ENCODE measurements around the gene FOXO1.

The FOXO1 gene

DNA sequence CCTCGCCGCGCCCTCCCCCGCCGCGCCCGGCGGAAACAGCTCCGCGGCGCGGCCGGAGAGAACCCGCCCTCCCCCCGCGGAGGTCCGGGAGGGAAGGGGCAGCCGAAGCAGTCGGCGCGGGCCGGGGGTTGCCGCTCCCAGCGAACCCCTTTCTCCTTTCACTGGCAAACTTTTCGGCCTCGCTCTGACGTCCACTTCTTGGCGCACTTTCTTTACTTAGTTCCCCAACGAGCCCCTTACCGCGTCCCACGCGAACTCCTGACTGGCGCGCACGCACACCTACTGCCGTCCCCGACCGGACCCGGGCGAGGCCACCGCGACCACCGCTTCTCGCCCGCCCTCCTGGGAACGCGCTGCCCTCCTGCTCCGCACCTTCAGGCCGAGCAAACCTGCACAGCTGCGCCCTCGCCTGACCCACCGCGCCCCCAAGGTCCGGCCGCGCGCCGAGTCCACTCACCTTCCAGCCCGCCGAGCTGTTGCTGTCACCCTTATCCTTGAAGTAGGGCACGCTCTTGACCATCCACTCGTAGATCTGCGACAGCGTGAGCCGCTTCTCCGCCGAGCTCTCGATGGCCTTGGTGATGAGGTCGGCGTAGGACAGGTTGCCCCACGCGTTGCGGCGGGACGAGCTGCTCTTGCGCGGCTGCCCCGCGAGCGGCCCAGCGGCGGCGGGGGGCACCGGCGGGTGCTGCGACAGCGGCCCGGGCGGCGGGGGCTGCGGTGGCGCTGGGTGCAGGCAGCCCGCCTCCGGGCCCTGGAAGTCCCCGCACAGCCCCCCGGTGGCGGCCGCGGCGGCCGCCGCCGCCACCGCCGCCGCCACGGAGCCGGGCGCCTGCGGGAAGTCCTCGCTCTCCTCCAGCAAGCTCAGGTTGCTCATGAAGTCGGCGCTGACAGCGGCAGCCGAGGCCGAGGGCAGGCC lies 1.1 kb downstream of the FOXO1 start:
- peak; percentile 45 for DNase-seq

DNA sequence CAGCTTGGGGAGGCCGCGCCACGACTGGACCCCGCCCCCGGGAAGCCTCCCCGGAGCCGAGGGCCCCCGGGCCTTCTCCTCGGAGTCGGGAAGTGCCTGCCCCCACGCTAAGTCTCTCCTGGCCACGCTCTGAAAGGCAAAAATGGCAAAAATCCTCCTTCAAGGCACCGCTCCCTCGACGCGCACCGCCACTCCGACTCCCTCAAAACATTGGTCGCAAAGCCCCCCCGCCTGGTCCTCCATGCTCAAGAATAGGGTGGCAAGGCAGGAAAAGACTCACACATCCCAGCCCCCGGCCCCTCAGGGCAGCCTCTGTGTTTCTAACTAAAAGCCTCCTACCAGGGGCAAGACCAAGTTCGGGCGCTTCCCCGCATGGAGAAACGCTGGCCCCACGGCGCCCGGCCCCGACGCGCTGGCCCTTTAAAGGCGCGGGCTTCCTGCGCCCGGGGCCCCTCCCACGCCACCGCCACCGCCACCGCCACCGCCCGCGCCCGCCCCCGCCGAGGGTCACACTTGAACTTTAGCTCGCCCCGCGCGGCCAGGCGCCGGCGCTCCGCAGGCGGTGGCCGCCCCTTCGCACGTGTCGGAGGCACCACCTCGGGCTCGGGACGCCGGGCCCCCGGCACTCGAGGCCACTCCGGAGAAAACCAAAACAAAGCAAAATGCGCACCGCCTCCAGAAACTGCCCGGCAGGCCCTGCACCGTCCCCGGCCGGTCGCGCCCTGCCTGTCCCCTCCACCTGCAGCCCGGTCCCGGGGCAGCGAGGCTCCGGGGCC lies 1.9 kb downstream of the FOXO1 start:
- DNase-seq, result peak; percentile 66

DNA sequence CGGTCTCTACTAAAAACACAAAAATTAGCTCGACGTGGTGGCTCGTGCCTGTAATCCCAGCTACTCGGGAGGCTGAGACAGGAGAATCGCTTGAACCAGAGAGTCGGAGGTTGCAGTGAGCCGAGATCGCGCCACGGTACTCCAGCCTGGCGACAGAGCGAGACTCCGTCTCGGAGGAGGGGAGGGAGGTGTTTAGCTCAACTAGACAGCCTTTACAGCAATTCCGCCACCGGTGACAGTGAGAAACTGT lies 2.4 kb downstream of the FOXO1 start:
- peak; percentile 72 for DNase-seq

DNA sequence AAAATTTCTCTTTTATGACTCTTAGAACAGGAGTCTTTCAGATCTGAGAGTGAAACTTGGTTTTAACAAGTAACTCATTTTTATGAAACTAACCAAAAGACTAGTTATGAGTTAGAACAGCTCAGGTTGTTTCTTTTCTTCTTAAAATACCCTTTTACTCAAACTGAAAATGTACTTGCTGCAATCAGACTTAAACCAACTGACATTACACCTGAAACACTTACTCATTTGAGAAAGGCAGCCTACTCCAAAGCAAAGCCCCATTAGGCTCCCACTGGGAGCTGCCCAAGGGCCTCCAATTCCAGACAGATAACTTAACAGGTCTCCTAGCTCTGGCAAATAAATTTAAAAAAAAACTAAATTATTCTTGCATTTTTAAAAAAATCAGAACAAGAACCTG lies 3.6 kb downstream of the FOXO1 start:
- DNase-seq, result peak; percentile 17

DNA sequence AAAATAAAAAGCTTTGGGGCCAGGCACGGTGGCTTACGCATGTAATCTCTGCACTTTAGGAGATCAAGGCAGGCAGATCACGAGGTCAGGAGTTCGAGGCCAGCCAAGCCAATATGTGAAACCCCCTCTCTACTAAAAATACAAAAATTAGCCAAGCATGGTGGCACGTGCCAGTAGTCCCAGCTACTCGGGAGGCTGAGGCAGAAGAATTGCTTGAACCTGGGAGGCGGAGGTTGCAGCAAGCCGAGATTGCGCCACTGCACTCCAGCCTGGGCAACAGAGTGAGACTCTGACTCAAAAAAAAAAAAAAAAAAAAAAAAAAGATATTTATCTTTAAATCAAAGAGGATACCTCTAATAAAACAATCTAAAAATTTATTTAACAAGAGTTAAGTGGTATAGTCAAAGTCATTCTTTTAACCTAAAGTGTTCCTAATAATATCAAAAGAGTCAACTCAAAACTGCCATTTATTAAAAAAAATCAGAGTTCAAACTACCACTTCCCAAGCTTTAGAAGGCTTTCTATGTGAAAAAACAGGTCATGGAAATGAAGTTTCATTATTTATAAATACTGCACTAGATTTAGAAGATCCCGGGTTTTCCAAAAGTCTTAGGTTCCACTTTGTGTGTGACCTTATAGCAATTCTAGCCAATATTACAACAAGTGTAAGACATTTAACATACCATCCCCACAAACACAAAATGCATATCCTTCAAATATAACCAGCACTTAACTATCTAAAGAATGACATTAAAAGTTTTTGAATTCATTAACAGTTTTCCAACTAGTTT lies 4.4 kb downstream of the FOXO1 start:
- no peak for DNase-seq

DNA sequence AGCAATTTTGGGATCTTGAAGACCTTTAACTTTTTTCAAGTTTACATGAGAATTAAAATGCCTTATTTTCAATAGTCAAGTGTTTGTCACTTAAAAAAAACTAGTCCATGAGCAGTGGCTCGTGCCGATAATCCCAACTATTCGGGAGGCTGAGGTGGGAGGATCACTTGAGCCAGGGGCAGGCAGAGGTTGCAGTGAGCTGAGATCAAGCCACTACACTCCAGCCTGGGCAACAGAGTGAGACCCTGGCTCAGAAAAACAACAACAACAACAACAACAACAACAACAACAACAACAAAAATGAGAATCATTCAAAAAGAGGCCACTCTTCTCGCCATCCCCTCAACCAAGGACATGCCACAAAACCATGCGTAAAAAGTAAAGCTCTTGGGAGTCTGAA lies 5.7 kb downstream of the FOXO1 start:
- DNase-seq, result no peak

DNA sequence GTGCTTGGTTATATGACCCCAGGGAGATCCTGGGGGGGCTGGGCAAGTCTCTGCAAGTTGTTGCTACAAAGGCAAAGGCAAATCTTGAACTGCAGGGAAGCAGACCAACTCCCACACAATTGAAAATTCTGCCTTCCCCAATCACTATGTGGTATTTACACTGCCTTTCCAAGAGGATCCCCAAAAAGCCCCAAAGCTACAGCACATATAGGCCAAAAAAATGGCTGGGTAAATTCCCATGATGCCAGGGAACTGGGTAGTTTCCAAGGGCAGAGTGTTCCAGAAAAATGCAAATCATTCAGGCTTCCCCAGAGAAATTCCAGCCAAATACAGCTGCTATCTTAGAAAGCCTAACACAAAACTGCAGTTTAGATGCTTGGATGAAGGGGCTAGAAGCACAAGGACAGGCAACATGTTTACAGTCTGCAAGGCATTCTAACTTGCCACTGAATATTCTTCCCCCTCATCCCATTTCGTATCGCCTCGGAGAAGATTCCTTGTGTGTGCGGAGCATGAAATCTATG lies 6.2 kb downstream of the FOXO1 start:
- DNase-seq, result no peak

DNA sequence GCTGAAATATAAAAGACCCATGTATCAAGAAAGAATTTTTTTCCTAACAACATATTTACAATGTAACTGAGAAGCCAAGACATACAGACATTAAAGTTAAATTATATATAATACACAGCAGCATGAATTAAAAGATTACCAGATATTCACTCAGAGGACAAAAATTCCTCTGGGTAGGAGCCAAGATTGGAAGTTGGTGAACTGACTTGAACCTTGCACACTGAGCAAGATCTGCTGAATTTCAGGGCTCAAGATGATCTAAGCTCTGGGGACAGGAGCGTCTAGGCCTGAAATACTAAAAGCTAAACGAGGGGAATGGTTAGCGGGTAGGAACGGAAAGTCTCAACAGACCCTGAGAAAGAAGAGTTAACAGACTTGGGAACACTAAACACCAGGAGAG lies 8.5 kb downstream of the FOXO1 start:
- no peak for DNase-seq

DNA sequence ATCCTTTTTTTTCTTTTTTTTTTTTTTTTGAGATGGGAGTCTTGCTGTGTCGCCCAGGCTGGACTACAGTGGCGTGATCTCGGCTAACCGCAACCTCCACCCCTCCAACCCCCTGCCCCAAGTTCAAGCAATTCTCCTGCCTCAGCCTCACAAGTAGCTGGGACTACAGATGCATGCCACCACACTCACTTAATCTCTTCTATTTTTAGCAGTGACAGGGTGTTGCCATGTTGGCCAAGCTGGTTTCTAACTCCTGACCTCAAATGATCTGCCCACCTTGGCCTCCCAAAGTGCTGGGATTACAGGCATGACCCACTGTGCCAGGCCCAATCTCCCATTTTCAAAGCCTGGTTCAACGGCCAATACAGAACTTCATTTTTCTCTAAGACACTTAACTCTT lies 9.1 kb downstream of the FOXO1 start:
- no peak for DNase-seq

DNA sequence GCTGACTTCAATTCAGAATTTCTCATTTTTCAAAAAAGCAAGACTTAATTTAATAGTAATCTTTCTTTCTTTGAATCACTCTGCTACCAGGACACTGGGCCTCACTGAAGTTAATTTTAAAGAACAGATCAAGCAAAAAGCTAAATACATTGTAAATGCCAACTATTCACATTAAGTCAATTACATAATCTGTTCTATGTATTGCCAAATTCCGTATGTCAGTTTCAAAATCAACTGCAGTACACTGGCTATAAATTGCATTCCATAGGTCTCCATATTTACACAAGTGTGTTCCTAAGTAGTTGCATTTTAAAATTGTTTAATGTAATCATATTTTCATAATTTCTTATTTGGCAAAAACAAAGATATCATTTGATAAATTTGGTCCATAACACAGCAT lies 10.1 kb downstream of the FOXO1 start:
- no peak for DNase-seq

DNA sequence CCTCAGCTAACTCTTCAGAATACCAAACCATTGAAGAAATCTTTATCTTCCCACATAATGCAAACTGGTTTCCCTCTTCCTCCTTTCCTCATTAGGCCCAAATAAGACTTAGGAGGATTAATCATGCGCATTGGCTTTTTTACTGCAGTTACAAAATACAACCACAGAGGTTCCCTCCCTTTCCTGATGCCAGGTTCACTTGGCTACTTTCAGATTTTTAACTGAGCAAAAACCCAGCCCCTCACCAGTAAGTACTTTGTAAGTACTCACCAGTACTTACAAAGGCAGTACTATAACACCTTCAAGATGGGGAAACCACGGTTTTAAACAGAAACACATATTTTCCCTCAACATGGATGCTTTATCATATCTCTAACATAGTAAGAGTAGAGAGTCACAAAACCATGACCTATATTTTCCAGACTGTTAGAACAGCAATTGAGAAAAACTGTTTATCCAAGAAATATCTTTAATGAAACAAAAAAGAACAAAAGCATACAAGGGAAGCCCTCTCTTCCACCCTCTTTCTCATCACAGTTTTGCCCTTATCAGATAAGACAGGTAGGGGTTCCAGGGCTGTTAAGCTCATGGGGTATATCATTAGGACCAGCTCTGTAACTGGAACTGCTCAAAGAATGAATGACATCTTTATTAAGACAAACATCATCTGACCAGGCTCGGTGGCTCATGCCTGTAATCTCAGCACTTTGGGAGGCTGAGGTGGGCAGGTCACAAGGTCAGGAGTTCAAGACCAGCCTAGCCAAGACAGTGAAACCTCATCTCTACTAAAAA lies 12.7 kb downstream of the FOXO1 start:
- no peak for DNase-seq

DNA sequence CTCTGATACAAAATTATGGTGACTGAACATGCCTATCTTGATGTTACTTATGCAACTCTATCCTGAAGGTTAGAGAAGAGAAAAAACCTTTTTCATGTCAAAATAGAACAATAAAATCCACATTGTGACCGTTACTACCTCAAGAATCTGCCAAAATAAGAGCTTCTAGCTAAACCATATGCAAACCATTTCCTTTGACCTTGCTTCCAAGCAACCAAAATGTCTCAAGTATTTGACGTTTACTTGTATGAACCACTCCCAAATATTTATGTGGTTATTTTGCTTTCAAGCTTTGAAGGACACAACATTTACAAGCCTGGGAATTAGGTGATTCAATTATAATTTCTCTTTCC lies 13.9 kb downstream of the FOXO1 start:
- DNase-seq, result no peak

DNA sequence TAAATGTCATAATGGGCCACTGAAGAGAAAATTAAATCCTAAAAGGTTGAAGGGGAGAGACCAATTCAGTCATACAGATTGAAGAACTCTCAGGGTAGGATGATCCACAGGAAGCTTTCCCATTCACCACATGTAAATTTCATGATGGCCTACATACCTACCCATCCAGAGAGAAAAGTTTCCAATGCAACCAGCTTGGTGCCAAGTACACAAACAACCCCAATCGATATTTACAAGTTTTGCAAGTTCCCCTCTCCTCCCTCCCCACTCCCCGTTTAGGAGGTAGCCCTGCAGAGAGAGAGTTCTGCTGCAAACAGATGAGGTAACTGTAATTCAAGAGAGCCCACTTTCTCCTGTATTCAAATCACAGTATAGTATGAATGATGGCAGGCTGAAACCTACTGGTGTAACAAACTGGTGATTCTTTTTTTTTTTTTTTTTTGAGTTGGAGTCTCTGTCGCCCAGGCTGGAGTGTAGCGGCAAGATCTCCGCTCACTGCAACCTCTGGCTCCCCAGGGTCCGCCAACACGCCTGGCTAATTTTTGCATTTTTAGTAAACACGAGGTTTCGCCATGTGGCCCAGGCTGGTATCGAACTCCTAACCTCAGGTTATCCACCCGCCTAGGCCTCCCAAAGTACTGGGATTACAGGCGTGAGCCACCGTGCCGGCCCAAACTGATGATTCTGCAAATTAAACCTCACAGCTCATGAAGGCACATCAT lies 14.4 kb downstream of the FOXO1 start:
- DNase-seq, result no peak

DNA sequence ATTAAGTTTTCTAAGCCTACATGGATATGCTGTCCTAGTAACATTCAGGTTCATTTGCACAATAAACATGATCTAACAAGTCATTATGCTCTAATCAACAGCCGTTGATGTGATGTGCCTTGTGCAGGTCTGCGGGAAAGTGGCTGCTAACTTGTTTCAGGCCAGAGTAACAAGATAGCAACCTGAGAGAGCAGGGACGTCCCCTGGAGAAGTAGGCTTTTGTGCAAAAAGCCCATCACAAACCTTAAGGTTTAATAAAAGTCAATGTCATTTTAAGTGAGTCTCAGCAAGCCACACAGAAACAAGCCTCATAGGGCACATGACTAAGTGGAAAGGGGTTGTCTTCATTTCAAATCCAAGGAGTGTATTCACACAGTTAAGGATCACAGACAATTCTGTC lies 17.6 kb downstream of the FOXO1 start:
- no peak for DNase-seq

DNA sequence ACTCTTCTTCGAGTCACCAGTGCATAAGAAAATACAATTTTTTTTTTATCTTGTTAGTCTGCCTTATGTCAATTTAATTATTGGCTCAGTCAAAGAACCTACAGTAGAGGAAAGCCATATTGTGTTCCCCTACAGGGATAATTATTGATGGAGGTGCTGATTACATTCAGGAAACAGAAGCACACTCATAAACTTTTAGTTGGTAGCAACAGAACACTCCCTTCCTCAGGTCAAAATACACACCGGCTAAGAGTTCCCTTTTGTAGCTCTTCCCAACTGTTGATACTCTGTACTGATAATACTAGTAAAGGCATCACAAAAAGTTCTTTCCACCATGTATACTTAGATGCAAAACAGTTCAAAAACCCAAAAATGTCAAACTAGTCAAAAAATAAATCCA lies 18.4 kb downstream of the FOXO1 start:
- DNase-seq, result no peak

DNA sequence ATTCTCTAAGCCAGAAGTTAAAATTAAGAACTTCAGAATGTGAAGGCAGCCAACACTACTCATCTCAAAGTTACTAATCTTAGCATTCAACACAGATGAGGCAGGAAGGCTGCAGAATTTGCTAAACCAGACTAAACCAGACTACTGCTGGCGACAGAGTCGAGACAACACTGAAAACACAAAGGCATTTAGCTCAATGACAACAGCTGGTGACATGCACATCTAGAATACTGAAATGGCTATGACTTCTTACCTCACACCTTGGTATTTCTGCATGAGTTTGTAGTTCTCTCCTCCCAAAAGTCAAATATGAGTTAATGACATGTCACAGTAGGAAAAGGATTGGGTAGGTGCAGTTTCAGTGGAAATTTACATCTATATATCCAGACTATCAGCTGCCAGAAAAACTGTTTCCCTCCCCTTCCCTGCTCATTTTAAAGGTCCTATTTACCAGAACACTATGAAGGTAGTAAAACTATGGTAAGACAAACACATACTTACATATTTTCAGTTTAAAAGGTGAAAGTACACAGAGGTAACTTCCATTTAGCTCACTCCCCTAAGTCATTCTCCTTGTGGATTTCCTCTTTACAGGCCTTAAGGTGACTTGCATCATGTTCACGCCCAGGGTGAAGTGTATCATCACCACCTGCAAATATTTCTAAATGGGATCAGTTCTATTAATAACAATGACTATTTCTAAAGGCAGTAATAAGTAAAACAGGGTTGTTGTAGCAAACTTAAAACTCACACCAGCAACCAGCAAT lies 21.4 kb downstream of the FOXO1 start:
- no peak for DNase-seq

DNA sequence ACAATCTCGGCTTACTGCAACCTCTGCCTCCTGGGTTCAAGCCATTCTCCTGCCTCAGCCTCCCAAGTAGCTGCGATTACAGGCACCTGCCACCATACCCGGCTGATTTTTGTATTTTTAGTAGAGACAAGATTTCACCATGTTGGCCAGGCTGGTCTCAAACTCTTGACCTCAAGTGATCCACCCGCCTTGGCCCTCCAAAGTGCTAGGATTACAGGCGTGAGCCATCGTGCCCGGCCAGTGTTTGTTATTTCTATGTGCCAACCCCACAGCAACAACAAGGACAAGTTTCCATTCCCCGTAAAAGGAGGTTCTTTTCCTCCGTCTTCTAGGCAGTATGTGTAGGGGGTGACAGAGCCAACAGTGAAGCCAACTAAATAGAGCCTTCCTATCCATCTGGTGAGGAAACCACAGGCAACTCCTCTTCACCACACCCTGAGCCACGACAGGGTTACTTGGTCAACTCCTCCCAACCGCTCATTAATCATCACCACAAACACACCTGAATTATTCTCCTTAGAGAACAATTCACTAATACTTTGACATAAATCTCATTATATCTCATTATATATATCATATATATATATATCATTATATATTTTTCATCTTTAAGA lies 25.5 kb downstream of the FOXO1 start:
- no peak for DNase-seq

DNA sequence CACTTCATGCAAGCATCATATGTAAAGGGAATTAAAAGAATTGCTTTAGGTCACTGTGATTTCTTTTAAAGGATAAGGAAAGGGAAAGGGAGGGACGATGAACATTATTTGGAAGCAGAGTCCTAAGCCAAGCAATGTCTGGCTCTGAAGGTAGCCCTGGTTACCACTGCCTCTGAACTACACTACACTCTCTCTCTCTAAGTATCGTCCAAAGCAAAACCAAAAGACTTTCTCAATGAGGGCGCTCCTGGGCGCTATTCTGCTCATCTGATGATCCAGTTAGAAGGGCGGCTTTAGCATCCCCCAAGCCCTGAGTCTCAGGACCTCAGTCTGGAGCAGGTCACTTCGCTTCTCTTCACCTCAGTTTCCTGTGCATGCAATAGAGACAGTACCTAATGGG lies 26.2 kb downstream of the FOXO1 start:
- no peak for DNase-seq

DNA sequence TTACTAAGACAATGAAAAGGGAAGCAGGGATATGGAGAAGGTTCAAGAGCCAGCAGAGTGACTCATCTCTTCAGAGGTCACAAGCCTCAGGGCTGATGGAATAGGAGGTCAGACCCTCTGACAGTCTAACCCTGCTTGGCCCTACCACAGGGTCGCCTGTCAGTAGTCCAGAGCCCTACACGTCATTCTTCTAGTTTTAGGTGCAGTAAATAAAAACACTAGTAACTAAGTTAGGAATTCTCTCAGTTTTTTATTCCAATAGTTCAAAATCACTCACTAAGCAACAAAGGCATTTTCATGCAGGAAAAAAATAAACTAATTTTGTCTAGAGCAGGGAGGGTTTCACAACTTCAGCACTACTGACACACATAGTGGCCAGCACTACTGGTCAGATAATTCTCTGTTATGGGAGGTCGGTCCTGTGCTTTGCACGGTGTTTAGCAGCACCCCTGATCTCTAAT lies 27.2 kb downstream of the FOXO1 start:
- DNase-seq, result no peak

DNA sequence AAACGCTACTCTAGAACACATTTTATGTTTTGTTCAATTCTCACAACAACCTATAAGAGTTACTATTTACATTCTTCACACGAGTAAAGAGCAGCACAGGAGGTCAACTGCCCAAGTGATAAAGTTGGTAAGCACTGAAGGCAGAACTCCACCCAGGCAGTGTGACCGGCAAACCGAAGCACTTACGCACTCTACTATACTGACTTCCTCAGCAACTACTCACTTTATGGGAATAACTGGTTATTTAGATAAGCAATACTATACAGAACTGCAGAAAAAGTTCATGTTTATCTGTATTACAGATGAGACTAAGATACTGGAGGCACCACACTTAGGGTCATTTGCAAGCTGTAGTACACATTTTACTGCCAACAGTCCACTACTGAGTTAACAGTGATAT lies 28.8 kb downstream of the FOXO1 start:
- no peak for DNase-seq
